Stimulated activated CD4-positive, alpha-beta T cell treated with anti-CD3 and anti-CD28 coated beads, Interleukin-4, amount 100 ng/mL, for 48 hours (primary cell): ENCODE results near the gene ABCG8.

Experiments
- DNase-seq, 2 donors: peaks; one replicate each; pipeline ENCODE4 v3.0.0-alpha.2; 2020; ENCODE audit warnings: low read depth in 2 of 2

The ABCG8 gene

GRCh38 chr2:43924463-43924862, 85.7 kb downstream of the ABCG8 start:
- DNase-seq: no peak

GRCh38 chr2:43925431-43925830, 86.7 kb downstream of the ABCG8 start:
- DNase-seq: no peak

GRCh38 chr2:43927442-43927841, 88.7 kb downstream of the ABCG8 start:
- DNase-seq: no peak

- DNase-seq: no peak
Measured at GRCh38 chr2:43931293-43931692, 92.5 kb downstream of the ABCG8 start.
